H9 (cell line): Measurements from ENCODE around the gene GCNT3. TPM values are rescaled to one million over a fixed set of nuclear protein-coding genes. Genes with fewer than 3 reads are reported as not detected.

Source experiments
- DNase-seq: peaks from one replicate; pipeline ENCODE4 v3.0.0-alpha.2; 2017
- H2AFZ ChIP-seq: one replicate; pipeline ENCODE4 v1.6.1; 2013; ENCODE audit warnings: mild to moderate bottlenecking, low read length, control low read depth, moderate library complexity
- H2AK5ac ChIP-seq: 2 replicates; pipeline ENCODE4 v1.6.1; 2013; ENCODE audit warnings: low read length, control low read depth, mixed read lengths; ENCODE audit not compliant: insufficient read length
- H2BK120ac ChIP-seq: one replicate; pipeline ENCODE4 v1.6.1; 2013; ENCODE audit warnings: low read depth, mild to moderate bottlenecking, low read length, control low read depth, inconsistent platforms; ENCODE audit not compliant: poor library complexity, severe bottlenecking
- H2BK12ac ChIP-seq: 2 replicates; pipeline ENCODE4 v1.6.1; 2013; ENCODE audit warnings: low read length, control low read depth, mixed read lengths, low read depth; ENCODE audit not compliant: insufficient read length
- H2BK15ac ChIP-seq: 2 replicates; pipeline ENCODE4 v1.6.1; 2013; ENCODE audit warnings: low read depth, low read length, control low read depth
- H2BK20ac ChIP-seq: one replicate; pipeline ENCODE4 v1.6.1; 2013; ENCODE audit warnings: low read depth, mild to moderate bottlenecking, low read length, control low read depth, inconsistent platforms; ENCODE audit not compliant: poor library complexity, severe bottlenecking
- H2BK5ac ChIP-seq: 2 replicates; pipeline ENCODE4 v1.6.1; 2013; ENCODE audit warnings: low read length, control low read depth, mixed read lengths; ENCODE audit not compliant: insufficient read length
- H3K14ac ChIP-seq: 2 replicates; pipeline ENCODE4 v1.6.1; 2013; ENCODE audit warnings: low read length, control low read depth; ENCODE audit not compliant: insufficient read depth
- H3K18ac ChIP-seq: 2 replicates; pipeline ENCODE4 v1.6.1; 2013; ENCODE audit warnings: low read depth, mild to moderate bottlenecking, mixed read lengths, low read length, control low read depth; ENCODE audit not compliant: insufficient read length
- H3K23ac ChIP-seq: 2 replicates; pipeline ENCODE4 v1.6.1; 2013; ENCODE audit warnings: low read length, control low read depth, mixed read lengths, low read depth; ENCODE audit not compliant: insufficient read length
- H3K23me2 ChIP-seq: 2 replicates; pipeline ENCODE4 v1.6.1; 2013; ENCODE audit warnings: low read depth, mild to moderate bottlenecking, mixed read lengths, low read length, control low read depth; ENCODE audit not compliant: insufficient read length, poor library complexity, severe bottlenecking
- H3K27ac ChIP-seq: 2 replicates; pipeline ENCODE4 v1.5.1; 2013; ENCODE audit warnings: low read length, control low read depth, mixed read lengths, low read depth; ENCODE audit not compliant: insufficient read length
- H3K27me3 ChIP-seq: 2 replicates; pipeline ENCODE4 v1.6.1; 2013; ENCODE audit warnings: low read length, control low read depth, inconsistent platforms; ENCODE audit not compliant: insufficient read depth
- H3K4ac ChIP-seq: 2 replicates; pipeline ENCODE4 v1.6.1; 2013; ENCODE audit warnings: low read depth, mild to moderate bottlenecking, control low read depth, inconsistent platforms, low read length, moderate library complexity
- H3K4me1 ChIP-seq: 2 replicates; pipeline ENCODE4 v1.6.1; 2013; ENCODE audit warnings: low read length, control low read depth, inconsistent platforms; ENCODE audit not compliant: insufficient read depth
- H3K4me2 ChIP-seq: 2 replicates; pipeline ENCODE4 v1.6.1; 2013; ENCODE audit warnings: low read length, control low read depth, mixed read lengths; ENCODE audit not compliant: insufficient read length, insufficient read depth
- H3K56ac ChIP-seq: 2 replicates; pipeline ENCODE4 v1.6.1; 2013; ENCODE audit warnings: low read depth, mild to moderate bottlenecking, mixed read lengths, low read length, control low read depth; ENCODE audit not compliant: insufficient read length
- H3K79me1 ChIP-seq: 2 replicates; pipeline ENCODE4 v1.6.1; 2013; ENCODE audit warnings: low read depth, mild to moderate bottlenecking, moderate library complexity, low read length, control low read depth, inconsistent platforms; ENCODE audit not compliant: insufficient read depth, poor library complexity, severe bottlenecking
- H3K79me2 ChIP-seq: 2 replicates; pipeline ENCODE4 v1.6.1; 2013; ENCODE audit warnings: low read length, control low read depth, inconsistent platforms; ENCODE audit not compliant: insufficient read depth
- H3K9ac ChIP-seq: 2 replicates; pipeline ENCODE4 v1.6.1; 2013; ENCODE audit warnings: low read length, control low read depth, mixed read lengths; ENCODE audit not compliant: insufficient read length; ENCODE audit errors: extremely low read depth
- H3K9me3 ChIP-seq: one replicate; pipeline ENCODE4 v1.6.1; 2013; ENCODE audit warnings: low read depth, low read length, inconsistent platforms; ENCODE audit not compliant: control insufficient read depth
- H3T11ph ChIP-seq: one replicate; pipeline ENCODE4 v1.6.1; 2013; ENCODE audit warnings: mild to moderate bottlenecking, low read length, control low read depth, inconsistent platforms
- H4K20me1 ChIP-seq: one replicate; pipeline ENCODE4 v1.6.1; 2013; ENCODE audit not compliant: control insufficient read depth, insufficient read length, insufficient read depth
- H4K5ac ChIP-seq: 2 replicates; pipeline ENCODE4 v1.6.1; 2013; ENCODE audit warnings: low read depth, mild to moderate bottlenecking, mixed read lengths, low read length, control low read depth; ENCODE audit not compliant: insufficient read length
- H4K8ac ChIP-seq: replicated peaks from 2 replicates; pipeline ENCODE4 v1.6.1; 2013; ENCODE audit warnings: low read length, control low read depth, mixed read lengths, low read depth; ENCODE audit not compliant: insufficient read length
- H4K91ac ChIP-seq: 2 replicates; pipeline ENCODE4 v1.6.1; 2013; ENCODE audit warnings: low read depth, mild to moderate bottlenecking, moderate library complexity, mixed read lengths, low read length, control low read depth; ENCODE audit not compliant: insufficient read length
- H3K27ac Mint-ChIP-seq, 3 experiments: 2 replicates in 2 of 3; 3 replicates in 1 of 3; pipeline ENCODE4 v1.8.0; 2020 to 2021; ENCODE audit warnings: mixed read lengths in 3 of 3, mild to moderate bottlenecking in 1 of 3, moderate library complexity in 1 of 3
- H3K27me3 Mint-ChIP-seq: 2 replicates; pipeline ENCODE4 v1.8.0; 2021; ENCODE audit warnings: low read depth, mild to moderate bottlenecking, moderate library complexity, mixed read lengths
- H3K36me3 Mint-ChIP-seq, 3 experiments: 2 replicates in 2 of 3; 3 replicates in 1 of 3; pipeline ENCODE4 v1.8.0; 2020 to 2021; ENCODE audit warnings: low read depth in 3 of 3, mixed read lengths in 3 of 3; ENCODE audit not compliant: insufficient read depth in 1 of 3
- H3K4me1 Mint-ChIP-seq, 2 experiments: 2 replicates each; pipeline ENCODE4 v1.8.0; 2020; ENCODE audit warnings: mixed read lengths in 2 of 2
- H3K4me3 Mint-ChIP-seq, 2 experiments: 2 replicates in 1 of 2; 3 replicates in 1 of 2; pipeline ENCODE4 v1.8.0; 2020 to 2021; ENCODE audit warnings: mild to moderate bottlenecking in 2 of 2, mixed read lengths in 2 of 2, moderate library complexity in 1 of 2
- H3K9me3 Mint-ChIP-seq, 2 experiments: 2 replicates in 1 of 2; 3 replicates in 1 of 2; pipeline ENCODE4 v1.8.0; 2020; ENCODE audit warnings: mild to moderate bottlenecking in 2 of 2, mixed read lengths in 2 of 2, moderate library complexity in 1 of 2
- total RNA-seq: library from RNA; stranded (reverse); gene quantifications from 2 replicates; pipeline ENCODE4 v1.2.1, GENCODE V29; 2021
- TF ChIP-seq, protein P1 (sequence below): fragments of 200-600 bp; sonication (generic); conservative IDR thresholded peaks from 3 replicates; pipeline ENCODE4 v1.8.0; 2021; ENCODE audit warnings: antibody characterized with exemption, mild to moderate bottlenecking

GCNT3 gene
- total RNA-seq, 1 experiment from 2014 or later: not detected

DNA sequence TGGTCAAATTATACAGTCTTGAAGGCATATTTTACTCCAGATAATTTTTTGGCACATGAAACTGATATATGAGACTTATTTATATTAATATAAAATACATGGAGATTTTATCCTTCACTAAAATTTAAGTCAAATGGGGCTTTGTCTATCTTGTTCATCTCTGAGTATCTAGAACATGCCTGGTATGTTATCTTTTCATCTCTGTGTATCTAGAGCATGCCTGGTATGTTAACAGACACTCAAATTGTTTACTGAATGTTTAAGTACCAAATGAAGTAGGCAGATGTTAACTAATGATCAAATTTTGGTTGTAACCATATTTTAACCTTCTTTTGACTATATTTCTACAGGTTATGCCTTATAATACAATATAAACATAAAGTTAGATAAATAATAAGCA is 38.0 kb downstream of the GCNT3 start:
- no peak overlapping the region for H4K8ac ChIP-seq
- no peak overlapping the region for H2BK5ac ChIP-seq
- H3K27me3 ChIP-seq: no peaks in the 10 kb centered on the region
- no peak overlapping the region for H3K27ac Mint-ChIP-seq
- H3K36me3 Mint-ChIP-seq: peaks cover 24 to 40% (median 33%) of the 10 kb centered on the region in 3 experiments
- no peak overlapping the region for H2AK5ac ChIP-seq
- no peak overlapping the region for H2AFZ ChIP-seq
- no peak overlapping the region for H3T11ph ChIP-seq
- H3K4me1 ChIP-seq: no peaks in the 10 kb centered on the region
- no peak overlapping the region for H3K27ac ChIP-seq
- H3K23me2 ChIP-seq: no peaks in the 10 kb centered on the region
- no peak overlapping the region for H3K14ac ChIP-seq
- H2BK12ac ChIP-seq: no peak overlapping the region
- no peak overlapping the region for H3K4ac ChIP-seq
- no peak overlapping the region for H4K5ac ChIP-seq
- H2BK20ac ChIP-seq: no peak overlapping the region
- H3K9ac ChIP-seq: no peak overlapping the region
- H3K4me3 Mint-ChIP-seq: no peak overlapping the region
- peaks cover 3% of the 10 kb centered on the region for H3K79me1 ChIP-seq
- no peak overlapping the region for H2BK120ac ChIP-seq
- H3K18ac ChIP-seq: no peak overlapping the region
- no peak overlapping the region for H3K4me2 ChIP-seq
- DNase-seq: no peak
- H3K79me2 ChIP-seq: peaks cover 11% of the 10 kb centered on the region; the same call in 1 of the 2 replicates
- no peaks in the 10 kb centered on the region for H4K20me1 ChIP-seq
- no peak overlapping the region for H2BK15ac ChIP-seq
- no peaks in the 10 kb centered on the region for H3K9me3 ChIP-seq
- no peak overlapping the region for H3K23ac ChIP-seq
- peaks cover 0 to 4% of the 10 kb centered on the region in 2 experiments; a peak in 1 of 5 replicates for H3K9me3 Mint-ChIP-seq
- H3K56ac ChIP-seq: no peak overlapping the region
- H4K91ac ChIP-seq: no peak overlapping the region
- H3K4me1 Mint-ChIP-seq: no peaks in the 10 kb centered on the region
- TF ChIP-seq, protein P1, sequence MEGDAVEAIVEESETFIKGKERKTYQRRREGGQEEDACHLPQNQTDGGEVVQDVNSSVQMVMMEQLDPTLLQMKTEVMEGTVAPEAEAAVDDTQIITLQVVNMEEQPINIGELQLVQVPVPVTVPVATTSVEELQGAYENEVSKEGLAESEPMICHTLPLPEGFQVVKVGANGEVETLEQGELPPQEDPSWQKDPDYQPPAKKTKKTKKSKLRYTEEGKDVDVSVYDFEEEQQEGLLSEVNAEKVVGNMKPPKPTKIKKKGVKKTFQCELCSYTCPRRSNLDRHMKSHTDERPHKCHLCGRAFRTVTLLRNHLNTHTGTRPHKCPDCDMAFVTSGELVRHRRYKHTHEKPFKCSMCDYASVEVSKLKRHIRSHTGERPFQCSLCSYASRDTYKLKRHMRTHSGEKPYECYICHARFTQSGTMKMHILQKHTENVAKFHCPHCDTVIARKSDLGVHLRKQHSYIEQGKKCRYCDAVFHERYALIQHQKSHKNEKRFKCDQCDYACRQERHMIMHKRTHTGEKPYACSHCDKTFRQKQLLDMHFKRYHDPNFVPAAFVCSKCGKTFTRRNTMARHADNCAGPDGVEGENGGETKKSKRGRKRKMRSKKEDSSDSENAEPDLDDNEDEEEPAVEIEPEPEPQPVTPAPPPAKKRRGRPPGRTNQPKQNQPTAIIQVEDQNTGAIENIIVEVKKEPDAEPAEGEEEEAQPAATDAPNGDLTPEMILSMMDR: no peak
- H3K27me3 Mint-ChIP-seq: no peaks in the 10 kb centered on the region
